Measurements from ENCODE around the gene SLC13A2. TPM values are rescaled to one million over a fixed set of nuclear protein-coding genes. Genes with fewer than 3 reads are reported as not detected.
A peak's percentile ranks its signal among the peaks of the same experiment; 100 is the strongest.

The SLC13A2 gene
- total RNA-seq, 2 donors from 2014 or later: 24.4 to 26.5 TPM

DNA sequence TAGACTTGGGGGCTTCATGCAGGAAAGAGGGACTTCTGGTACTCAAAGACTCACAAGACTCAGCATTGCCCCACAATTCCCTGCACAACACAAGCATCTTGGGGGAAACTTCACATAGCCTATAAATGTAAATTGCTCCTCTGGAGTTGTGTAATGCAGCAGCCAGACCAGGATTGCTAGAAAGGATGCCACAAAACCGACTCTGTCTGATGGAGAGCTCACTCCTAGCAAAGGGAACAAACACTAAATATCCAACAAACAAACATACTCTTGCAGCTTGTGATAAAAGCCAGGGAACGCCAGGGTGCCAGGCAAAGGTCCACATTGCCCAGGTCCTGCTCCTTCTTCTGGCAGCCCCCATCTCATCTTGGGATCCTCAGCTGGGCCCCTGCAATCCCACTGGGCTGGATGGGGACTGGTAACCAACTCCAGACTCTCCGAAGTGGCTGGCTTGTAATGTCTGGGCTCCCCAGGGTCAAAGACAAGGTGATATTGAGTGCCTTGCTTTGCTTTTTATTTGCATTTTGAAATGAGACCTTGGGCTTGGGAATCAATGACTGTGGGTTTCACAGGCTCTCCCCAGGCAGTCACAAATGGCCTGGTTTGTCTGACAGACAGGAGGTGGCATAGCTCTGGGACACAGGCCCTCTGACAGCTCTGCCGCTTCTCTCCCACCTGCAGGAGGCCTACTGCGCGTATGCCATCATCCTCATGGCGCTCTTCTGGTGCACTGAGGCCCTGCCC, 15.3 kb downstream of the SLC13A2 start:
- ATAC-seq (peak; percentile 26), DNase-seq (no peak)
- intact Hi-C loops (cut with DNase I, micrococcal nuclease): no loop called here

DNA sequence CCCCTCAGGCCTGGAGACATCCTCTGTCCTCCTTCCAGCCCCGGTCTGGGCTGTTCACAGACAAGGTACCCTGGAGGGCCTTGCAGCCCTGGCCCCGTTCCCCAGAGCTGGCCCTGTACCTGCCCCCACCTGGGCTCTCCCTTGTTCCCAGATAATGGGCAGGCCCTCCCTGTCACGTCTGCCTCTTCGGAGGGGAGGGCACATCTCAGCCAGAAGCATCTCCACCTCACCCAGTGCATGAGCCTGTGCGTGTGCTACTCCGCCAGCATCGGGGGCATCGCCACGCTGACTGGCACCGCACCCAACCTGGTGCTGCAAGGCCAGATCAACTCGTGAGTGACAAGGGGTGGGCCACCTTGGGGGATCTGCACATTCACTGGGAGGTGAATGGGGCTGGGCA, 17.8 kb downstream of the SLC13A2 start:
- intact Hi-C loops (cut with DNase I, micrococcal nuclease): loop anchor here in 1 of 2 donors (5.0 kb wide), 1 partner anchor 121 kb away; the partner anchor contains the start of gene RSKR
- DNase-seq (no peak), ATAC-seq (no peak)

DNA sequence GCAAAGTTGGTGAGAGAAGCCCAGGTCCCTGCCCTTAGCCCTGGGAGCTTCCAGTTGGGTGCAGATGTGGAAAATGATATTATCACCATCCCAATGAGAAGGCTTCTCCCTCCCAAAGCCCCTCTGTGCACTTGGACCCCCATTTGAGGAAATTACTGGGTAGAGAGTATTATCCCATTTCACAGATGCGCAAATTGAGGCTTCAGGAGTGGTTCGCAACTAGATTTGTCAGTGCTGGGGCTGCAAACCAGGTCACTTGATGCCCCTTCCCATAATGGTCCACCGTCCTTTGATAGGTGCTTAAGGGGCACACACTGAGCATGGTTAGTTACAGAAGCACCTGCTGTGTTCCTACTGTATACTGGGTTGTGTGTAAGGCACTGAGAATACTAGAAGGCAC, 18.4 kb downstream of the SLC13A2 start:
- ATAC-seq (no peak), DNase-seq (no peak)
- intact Hi-C loops (cut with DNase I, micrococcal nuclease): loop anchor here in 1 of 2 donors (5.0 kb wide), 1 partner anchor 120 kb away; the partner anchor contains the start of gene RSKR

DNA sequence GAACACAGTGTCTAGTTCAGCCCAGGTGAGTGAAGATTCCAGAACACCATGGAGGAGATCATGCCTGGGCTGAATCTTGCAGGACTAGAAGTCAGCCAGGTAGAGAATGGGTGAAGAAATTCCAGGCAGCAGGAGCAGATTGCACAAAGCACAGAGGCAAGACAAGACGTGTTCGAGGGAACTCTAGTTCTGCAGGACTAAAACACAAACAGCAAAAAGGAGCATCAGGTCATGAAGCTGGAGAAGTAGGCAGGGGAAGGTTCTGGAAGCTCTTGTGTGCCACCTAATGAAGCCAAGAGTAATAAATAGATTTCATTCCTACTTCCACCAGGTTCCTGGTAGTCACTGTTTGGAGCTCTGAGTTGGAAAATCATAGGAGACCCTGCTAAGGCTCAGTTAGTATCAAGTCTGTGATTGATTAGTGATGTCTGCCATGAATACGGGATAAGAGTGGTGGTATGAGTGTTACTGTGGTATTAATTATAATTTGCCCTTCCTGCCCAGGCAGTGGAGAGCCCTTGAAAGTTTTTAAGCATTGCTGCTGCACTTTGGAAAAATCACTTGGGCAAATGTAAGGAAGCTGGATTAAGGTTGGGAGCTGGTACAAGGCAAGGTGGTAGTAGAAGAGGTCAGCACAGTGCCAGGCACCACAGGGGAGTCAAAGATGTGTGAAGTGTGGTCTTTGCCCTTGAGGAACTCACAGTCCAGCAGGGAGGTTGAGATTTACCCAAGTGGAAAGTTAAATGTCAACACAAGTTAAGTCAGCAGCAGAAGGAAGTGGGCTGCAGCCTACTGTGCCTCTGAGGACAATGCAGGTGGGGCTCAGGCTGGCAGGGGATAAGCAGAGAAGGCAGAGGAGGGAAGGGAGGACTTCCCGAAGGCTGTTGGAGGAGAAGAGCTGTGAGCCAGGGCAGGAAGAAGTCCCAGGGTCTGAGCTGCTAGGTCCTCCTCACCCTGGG, 19.2 kb downstream of the SLC13A2 start:
- no peak for ATAC-seq
- intact Hi-C loops (cut with DNase I, micrococcal nuclease): loop anchor here in 1 of 2 donors (5.0 kb wide), 1 partner anchor 120 kb away; the partner anchor contains the start of gene RSKR
- DNase-seq: no peak

DNA sequence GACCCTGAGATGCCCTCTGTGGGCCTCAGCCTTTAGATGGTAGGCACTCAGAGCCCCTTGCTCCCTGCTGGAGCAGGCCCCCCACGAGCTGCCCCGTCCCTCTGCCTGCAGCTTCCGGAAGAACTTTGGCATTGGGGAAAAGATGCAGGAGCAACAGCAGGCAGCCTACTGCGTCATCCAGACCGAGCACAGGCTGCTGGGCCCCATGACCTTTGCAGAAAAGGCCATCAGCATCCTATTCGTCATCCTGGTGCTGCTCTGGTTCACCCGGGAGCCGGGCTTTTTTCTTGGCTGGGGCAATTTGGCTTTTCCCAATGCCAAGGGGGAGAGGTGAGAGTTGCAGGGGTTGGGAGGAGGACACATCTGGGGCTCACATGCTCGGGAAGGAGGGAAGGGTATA, 20.0 kb downstream of the SLC13A2 start:
- intact Hi-C loops (cut with DNase I, micrococcal nuclease): loop anchor here in 1 of 2 donors (5.0 kb wide), 1 partner anchor 119 kb away; the partner anchor contains the start of gene RSKR
- DNase-seq: no peak
- ATAC-seq: no peak

DNA sequence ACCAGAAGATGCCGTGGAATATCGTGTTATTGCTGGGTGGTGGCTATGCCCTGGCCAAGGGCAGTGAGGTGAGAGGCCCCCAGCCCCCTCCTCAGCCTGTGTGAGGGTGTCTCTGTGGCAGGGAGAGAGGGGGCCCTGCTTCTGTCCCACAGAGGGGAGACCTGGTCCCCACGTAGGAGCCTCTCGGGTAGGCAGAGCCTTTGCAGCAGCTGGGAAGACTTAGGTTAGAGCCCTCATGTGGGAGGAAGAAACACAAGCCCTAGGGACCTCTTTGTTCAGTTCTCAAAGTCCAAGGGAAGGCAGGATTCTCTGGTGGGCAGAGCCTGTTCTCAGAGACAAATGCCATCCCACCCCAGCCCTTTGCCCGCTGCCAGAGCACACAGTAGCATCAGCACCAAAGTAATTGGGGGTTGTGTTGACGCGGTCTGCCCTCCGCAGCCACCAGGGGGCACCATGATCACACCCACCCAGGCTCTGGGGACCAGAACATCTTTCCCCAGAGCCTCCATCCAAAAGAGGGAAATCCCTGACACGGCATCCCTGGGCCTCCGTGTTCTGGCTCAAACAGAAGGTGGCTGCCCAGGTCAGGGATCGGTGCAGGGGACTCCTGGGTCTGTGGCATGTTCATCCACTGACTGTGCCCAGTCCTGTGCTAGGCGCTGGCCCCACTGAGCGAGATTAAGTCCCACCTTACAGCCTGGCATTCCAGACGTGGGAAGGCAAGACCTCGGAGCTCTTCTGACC, 21.2 kb downstream of the SLC13A2 start:
- intact Hi-C loops (cut with DNase I, micrococcal nuclease): loop anchor here (5.0 kb wide), 2 partner anchors 38 to 118 kb away; partner anchors contain the start of gene RSKR (in 2 of the 2)
- peak in 1 of 2 donors; percentile 82 for DNase-seq
- peak; percentile 39 for ATAC-seq

DNA sequence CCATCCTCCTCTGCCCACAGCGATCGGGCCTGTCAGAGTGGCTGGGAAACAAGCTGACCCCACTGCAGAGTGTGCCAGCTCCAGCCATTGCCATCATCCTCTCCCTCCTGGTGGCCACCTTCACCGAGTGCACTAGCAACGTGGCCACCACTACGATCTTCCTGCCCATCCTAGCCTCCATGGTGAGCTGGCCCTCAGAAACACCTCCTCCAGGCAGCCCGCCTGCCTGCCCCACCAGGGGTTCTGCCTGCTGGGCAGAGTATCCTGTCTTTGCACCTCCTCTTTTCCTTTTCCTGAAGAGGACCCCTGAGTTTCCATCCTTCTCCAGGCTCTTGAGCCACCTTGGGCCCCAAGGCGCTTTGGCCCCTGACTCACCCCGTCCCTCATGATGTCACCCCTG, 22.2 kb downstream of the SLC13A2 start:
- ATAC-seq: no peak
- DNase-seq: no peak
- intact Hi-C loops (cut with DNase I, micrococcal nuclease): loop anchor here in 1 of 2 donors (5.0 kb wide), 2 partner anchors 37 to 117 kb away; partner anchors contain the start of gene RSKR

DNA sequence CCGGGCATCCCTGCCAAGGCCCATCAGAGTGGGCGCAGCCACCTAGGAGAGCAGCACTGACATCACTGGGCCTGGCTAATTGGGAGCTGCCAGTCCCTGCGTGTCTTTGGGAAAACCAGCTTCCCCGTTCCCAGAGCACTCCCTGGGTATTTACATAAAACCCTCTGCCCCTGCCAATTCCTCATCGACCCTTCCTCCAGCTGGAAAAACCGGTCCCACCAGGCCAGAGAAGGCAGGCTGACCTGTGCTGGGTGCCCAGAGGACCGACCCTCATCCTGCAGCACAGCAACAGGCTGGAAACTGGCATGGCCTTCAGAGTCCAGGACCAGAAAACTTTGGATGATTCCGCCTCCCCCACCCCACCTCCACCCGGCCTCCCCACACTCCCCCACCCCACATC, 24.5 kb downstream of the SLC13A2 start:
- intact Hi-C loops (cut with DNase I, micrococcal nuclease): loop anchor here in 1 of 2 donors (5.0 kb wide), 2 partner anchors 34 to 114 kb away; partner anchors contain the start of gene RSKR
- ATAC-seq (no peak), DNase-seq (no peak)

DNA sequence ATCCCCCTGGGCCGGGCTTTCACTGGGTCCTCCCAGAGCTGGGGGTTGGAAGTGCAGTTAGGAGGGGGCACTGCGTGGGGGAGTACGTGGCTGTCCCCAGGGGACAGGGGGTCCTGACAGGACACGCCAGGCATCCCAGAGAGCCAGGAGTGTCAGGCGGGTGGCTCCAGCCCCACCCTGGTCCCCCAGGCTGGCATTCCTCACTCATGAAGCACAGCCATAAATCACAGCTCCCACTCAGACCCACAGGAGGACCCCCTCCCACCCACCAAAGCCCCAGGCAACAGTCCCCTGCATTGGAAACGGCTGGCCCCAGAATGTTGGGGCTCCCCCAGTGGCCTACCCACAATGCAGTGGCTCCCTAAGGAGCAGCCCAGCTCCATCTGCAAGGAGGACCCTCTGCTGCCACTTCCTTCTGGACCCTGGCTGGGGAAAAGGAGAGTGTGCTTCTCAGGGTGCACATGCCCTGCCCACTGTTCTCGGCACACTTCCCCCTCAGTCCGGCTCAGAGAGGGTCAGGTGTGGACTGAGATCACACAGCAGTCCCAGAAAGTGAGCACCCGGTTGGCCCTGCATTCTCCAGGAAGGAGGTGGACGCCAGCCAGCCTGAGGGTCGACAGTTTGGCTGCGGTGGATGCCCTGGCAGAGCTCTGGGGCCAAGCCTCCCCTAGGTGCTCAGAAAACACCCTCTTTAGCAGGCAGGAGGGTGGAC, 25.4 kb downstream of the SLC13A2 start:
- intact Hi-C loops (cut with DNase I, micrococcal nuclease): loop anchor here in 1 of 2 donors (5.0 kb wide), 2 partner anchors 33 to 113 kb away; partner anchors contain the start of gene RSKR
- DNase-seq: no peak
- ATAC-seq: peak; percentile 12

DNA sequence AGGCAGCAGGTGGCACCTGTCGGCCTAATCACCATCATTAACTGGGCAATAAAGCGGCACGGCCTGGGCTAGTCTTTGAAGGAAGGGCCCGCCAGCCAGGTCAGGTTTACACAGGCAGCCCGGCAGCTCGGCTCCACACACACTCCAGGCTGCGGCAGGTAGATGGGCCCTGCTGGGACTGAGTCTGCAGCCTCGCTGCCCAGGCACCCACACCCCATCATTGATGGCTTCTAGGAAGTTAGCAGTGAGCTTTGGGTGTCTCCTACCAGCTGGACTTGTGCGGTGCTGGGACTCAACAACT, 25.9 kb downstream of the SLC13A2 start:
- peak; percentile 79 to 84 for DNase-seq
- intact Hi-C loops (cut with DNase I, micrococcal nuclease): loop anchor here in 1 of 2 donors (5.0 kb wide), 2 partner anchors 33 to 113 kb away; partner anchors contain the start of gene RSKR
- peak; percentile 80 for ATAC-seq

DNA sequence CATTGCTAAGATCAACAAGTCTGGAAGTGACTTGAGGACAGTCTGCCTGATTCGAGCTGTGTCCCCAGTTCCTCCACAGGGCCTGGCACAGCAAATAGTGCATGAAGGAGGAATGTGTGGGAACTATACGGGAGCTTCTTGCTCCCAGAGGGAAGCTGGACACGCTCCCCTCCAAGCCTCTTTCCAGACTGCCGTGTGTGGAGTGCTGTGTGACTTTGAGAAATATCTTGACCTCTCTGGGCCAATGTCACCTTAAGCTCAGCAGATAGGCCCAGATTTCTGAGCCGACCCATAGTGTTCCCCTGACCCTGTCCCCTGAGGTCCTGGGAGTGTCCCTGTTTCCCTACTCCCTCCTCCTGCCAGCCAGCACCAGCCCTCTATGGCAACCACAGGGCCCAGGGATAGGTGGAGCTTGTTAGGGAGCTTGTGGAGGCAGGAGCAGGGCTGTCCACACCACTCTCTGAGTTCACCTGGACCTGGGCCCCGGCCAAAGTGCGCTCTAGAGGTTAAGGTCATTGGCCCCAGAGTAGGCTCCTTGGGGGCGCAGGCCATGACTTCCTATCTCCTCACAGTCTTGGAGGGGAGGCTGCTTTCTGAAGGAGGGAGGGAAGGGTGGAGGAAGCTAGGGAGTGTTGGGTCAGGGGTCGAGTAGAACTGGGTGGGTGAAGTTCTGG, 26.4 kb downstream of the SLC13A2 start:
- DNase-seq: no peak

DNA sequence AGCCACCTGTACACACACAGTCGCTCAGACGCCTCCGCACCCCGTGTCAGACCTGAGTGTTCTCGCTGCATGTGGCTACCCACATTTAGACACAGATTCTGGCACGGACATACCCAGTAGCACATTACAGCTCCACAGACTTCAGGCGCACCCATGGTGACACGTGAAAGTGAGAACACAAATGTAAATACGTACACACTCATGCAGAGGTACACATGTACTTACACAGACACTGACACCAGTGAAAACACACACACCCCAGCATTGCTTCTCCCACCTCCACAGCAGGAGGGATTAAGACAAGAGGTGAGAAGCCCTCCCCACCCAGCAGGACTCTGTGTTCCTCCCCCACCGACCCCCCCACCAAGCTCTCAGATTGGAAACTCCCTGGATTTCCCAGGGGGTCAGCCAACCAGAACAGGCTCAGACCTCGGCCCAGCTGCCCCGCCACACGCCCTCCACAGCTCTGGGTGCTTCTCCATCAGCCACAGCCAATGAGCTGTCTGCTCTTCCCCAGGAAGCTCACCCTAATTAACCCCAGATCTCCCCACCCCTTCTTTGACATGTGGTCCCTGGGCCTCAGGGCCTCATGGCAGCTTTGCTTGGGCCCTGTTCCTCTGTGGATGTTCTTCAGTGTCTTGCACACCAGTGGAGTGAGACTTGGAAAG, 27.4 kb downstream of the SLC13A2 start:
- ATAC-seq: peak; percentile 7
- intact Hi-C loops (cut with DNase I, micrococcal nuclease): no loop called here

More for the DNA sequence above, 26.4 kb downstream of the SLC13A2 start:
- peak; percentile 14 for ATAC-seq
- intact Hi-C loops (cut with DNase I, micrococcal nuclease): loop anchor here in 1 of 2 donors (5.0 kb wide), 2 partner anchors 32 to 112 kb away; partner anchors contain the start of gene RSKR

DNA sequence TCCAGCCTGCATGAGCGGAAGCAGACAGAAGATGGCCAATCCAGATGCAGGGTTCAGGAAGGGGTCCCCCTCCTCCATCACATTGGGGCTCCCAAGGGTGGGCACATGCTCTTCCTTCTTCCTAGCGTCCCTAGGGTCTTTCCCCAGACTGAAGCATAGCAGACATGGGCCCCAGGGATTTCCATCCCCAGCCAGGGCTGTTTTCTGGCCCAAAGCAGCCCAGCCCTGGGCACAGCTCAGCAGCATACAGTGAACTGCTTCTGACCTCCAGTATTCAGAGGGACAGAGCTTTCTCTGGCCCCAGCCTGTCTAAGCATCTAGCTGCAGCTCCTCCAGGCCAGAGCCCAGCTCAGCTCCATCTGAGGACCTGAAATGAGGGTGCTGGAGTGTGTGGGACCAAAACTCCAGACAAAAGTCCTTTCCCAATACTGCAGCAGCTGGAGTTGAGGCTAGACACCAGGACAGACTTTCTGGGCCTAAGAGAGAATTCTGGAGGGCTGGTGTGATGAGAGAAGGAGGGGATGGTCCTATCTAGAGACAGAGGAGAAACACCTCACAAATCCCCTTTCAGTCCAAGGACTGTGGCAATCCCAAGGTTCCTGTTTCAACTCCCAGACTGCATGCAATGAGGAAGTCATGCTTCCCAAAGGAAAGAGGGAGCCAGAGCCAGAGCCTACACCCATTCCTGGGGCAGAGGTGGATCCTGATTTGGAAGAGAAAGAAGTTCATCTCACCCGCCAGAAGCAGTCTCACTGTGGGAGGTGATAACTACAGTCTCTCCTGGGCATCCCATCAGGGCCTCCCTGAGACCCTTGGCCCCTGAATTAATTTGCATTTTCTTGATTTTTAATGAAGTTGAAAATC, 28.2 kb downstream of the SLC13A2 start:
- intact Hi-C loops (cut with DNase I, micrococcal nuclease): no loop called here
- DNase-seq (no peak), ATAC-seq (peak; percentile 59)

More for the DNA sequence above, 27.4 kb downstream of the SLC13A2 start:
- DNase-seq: no peak

DNA sequence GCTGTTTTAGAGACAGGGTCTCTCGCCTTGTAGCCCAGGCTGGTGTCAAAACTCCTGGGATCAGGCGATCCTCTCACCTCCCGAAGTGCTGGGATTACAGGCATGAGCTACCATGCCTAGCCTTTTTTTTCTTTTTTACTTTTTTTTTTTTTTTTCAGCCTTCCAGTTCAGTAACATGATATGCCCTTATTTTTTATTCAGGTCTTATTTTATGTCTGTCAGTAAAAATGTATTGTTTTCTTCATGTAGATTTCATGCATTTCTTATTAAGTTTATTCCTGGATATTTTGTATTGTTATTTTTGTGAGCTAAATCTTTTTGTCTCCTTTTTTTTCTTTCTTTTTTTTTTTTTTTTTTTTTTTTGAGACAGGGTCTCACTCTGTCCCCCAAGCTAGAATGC, 30.0 kb downstream of the SLC13A2 start:
- ATAC-seq (no peak), DNase-seq (no peak)
- intact Hi-C loops (cut with DNase I, micrococcal nuclease): no loop called here

DNA sequence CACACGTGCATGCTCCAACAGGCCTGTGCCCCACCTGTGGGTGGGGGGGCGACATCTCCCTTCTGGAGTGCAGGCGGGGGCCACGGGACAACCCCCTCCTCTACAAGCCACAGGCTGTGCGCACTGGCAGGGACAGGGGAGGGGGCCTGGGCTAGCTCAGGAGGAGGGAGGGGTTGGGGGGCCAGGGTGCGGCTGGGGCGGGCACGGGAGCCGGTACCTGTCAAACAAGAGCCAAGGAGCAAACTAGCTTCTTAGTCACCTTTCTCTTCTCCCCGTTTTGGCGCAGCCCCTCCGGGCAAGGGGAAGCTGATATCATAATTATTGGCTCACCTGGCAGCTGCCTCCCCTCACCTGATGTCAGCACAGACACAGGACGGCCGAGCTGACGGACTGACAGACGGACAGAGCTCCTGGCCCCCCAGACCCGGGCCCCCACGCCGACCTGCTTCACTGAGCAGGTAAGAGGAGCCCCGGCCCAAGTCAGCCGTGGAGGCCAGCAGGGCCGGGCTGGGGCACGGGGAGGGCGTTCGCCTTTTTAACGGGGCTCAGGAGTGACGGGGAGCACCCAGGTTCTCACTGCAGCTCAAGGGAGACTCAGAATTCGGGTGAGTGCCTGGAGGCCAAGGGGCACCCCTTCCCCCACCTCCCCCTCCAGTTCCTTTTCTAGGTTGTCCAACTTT, 32.7 kb downstream of the SLC13A2 start, which contains the start of gene FOXN1:
TSS of gene FOXN1 (plus strand) at position 363 of the 680 bp plus-strand sequence. CDS start 17,622 bp downstream, outside the sequence.
- no peak for ATAC-seq
- intact Hi-C loops (cut with DNase I, micrococcal nuclease): no loop called here
- DNase-seq: no peak

Data from left colon (tissue), 2 donors.